Naive thymus-derived CD8-positive, alpha-beta T cell (primary cell): ENCODE data around the gene C1orf52. TPM values are rescaled to one million over a fixed set of nuclear protein-coding genes. Genes with fewer than 3 reads are reported as not detected.

ENCODE experiments used
- ATAC-seq, 2 donors: fragments of 150-1000 bp; cut with Tn5 transposase in 1 of 2; sonication (Bioruptor Pico), chemical (Tn5 transposase) in 1 of 2; 1 replicate in 1 of 2; 2 replicates in 1 of 2; pipeline ENCODE4 v1.10.0; 2021; ENCODE audit warnings: mild to moderate bottlenecking in 2 of 2, moderate library complexity in 2 of 2
- POLR2A ChIA-PET: fragments of 350-600 bp; sonication (Branson Sonifier 250); formaldehyde crosslinking; loops from one replicate; lab custom pipeline; 2021; ENCODE audit warnings: antibody characterized with exemption; lab: Charles Lee
- DNase-seq, 10 donors: peaks; one replicate each; pipeline versions ENCODE4 v3.0.0 to v3.0.0-alpha.2; 2020 to 2022
- H3K27ac Mint-ChIP-seq, 10 donors: one replicate each; pipeline ENCODE4 v1.8.0; 2020 to 2022; ENCODE audit warnings: mild to moderate bottlenecking in 10 of 10, mixed read lengths in 10 of 10, moderate library complexity in 4 of 10, inconsistent platforms in 1 of 10
- H3K27me3 Mint-ChIP-seq, 5 donors: one replicate each; pipeline ENCODE4 v1.8.0; 2021 to 2022; ENCODE audit warnings: mixed read lengths in 5 of 5
- H3K36me3 Mint-ChIP-seq, 3 donors: one replicate each; pipeline ENCODE4 v1.8.0; 2020 to 2022; ENCODE audit warnings: mixed read lengths in 3 of 3, mild to moderate bottlenecking in 2 of 3, inconsistent platforms in 1 of 3
- H3K4me1 Mint-ChIP-seq, 4 donors: one replicate each; pipeline ENCODE4 v1.8.0; 2021 to 2022; ENCODE audit warnings: mixed read lengths in 4 of 4
- H3K4me3 Mint-ChIP-seq, 10 donors: one replicate each; pipeline ENCODE4 v1.8.0; 2020 to 2022; ENCODE audit warnings: mild to moderate bottlenecking in 10 of 10, mixed read lengths in 10 of 10, moderate library complexity in 6 of 10, inconsistent platforms in 1 of 10
- H3K9me3 Mint-ChIP-seq, 9 donors: one replicate each; pipeline ENCODE4 v1.8.0; 2020 to 2022; ENCODE audit warnings: mixed read lengths in 9 of 9, mild to moderate bottlenecking in 3 of 9, inconsistent platforms in 1 of 9, moderate library complexity in 1 of 9
- polyA plus RNA-seq, 3 donors: library from polyadenylated mRNA; unstranded; fragments of 300-500 nt; fragmentation: Illumina TruSeq; gene quantifications; one replicate each; pipeline ENCODE4 v1.2.3, GENCODE V29; 2021
- total RNA-seq, 8 experiments: library from RNA in 2 of 8; stranded (reverse) in 2 of 8; gene quantifications; one replicate each; pipeline ENCODE4 v1.2.3 and lab custom pipeline; 2021 to 2026

The C1orf52 gene
- total and polyA plus RNA-seq, 5 experiments from 2014 or later: 15.3 to 52.5 (median 28.7) TPM

DNA sequence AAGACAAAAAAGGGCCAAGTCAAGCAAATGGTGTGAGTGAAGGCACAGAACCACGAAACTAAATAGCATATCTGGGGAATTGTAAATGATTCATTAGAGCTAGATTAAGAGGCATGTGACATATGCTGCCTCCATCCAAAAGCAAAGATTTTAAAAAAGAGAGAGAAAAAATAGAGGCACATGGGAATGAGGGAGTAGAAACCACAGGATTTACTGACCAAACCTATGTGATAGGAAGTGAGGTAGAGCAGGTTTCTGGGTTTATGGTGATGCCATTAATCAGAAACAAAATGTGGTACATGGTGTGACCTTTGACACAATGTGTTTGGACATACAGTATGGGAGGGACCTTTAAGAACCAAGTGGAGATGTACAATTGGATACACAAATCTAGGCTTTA lies 13.6 kb downstream of the C1orf52 start:
- no peak for DNase-seq
- H3K4me1 Mint-ChIP-seq: peaks cover 4 to 12% (median 9%) of the 10 kb centered on the region in 4 donors
- POLR2A ChIA-PET: no interaction called here
- no peak overlapping the region for H3K27ac Mint-ChIP-seq
- H3K27me3 Mint-ChIP-seq: no peaks in the 10 kb centered on the region
- peaks cover 0 to 5% (median 0%) of the 10 kb centered on the region in 9 donors for H3K9me3 Mint-ChIP-seq
- H3K4me3 Mint-ChIP-seq: no peak overlapping the region
- peaks cover 5 to 7% (median 6%) of the 10 kb centered on the region in 3 donors for H3K36me3 Mint-ChIP-seq
- no peak for ATAC-seq

GRCh38 chr1:85245456-85245855 lies 14.0 kb downstream of the C1orf52 start:
- H3K4me3 Mint-ChIP-seq: no peak overlapping the region
- H3K27ac Mint-ChIP-seq: no peak overlapping the region
- H3K4me1 Mint-ChIP-seq: peaks cover 8 to 15% (median 11%) of the 10 kb centered on the region in 4 donors
- peaks cover 2 to 9% (median 2%) of the 10 kb centered on the region in 3 donors for H3K36me3 Mint-ChIP-seq
- DNase-seq (no peak), ATAC-seq (no peak)
- H3K27me3 Mint-ChIP-seq: no peaks in the 10 kb centered on the region
- POLR2A ChIA-PET: no interaction called here
- peaks cover 0 to 5% (median 0%) of the 10 kb centered on the region in 9 donors for H3K9me3 Mint-ChIP-seq

DNA sequence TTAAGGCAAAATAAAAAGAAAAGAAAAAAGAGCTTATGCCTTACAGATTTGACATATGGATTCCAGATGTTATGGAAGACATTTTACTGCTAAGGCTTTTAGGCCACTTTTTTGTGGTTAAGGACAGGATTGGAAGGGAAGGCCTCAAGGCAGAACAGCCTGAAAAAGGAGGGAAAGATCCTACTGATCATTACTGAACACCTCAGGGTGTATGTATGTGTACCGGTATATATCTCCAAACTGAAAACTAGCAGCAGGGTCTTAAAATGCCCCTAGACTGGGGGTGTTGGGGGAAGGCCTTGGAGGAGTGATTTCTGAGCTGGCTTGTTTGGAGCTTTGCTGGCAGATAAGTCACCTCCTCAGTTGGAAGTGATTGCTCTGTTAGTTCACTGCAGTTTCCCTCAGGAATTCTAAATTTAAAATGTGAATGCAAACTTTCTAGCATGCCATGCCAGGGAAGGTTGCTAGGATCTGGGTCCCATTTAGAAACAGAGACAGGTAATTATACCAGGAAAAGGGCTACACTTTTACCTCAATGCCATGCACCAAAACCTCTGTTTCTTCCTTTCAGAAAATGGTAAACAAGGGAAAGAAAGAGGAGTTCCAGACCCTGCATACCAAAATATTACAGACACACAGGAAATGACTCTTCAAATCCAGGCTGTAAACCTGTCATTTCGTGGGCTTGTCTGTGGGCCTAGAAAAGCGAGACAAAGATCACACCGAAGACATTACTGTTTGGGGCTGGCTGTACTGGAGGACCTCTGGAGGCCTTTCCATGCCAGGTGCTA lies 15.0 kb downstream of the C1orf52 start:
- DNase-seq (no peak), ATAC-seq (no peak)
- H3K9me3 Mint-ChIP-seq: peaks cover 0 to 3% (median 0%) of the 10 kb centered on the region in 9 donors
- peak overlapping the region in 2 of 10 donors; percentile 11 to 20 for H3K27ac Mint-ChIP-seq
- H3K4me3 Mint-ChIP-seq: no peak overlapping the region
- peaks cover 0 to 8% (median 0%) of the 10 kb centered on the region in 3 donors for H3K36me3 Mint-ChIP-seq
- peaks cover 7 to 19% (median 12%) of the 10 kb centered on the region in 4 donors for H3K4me1 Mint-ChIP-seq
- no peaks in the 10 kb centered on the region for H3K27me3 Mint-ChIP-seq
- POLR2A ChIA-PET: no interaction called here

- POLR2A ChIA-PET: interaction anchor here (0.6 kb wide), 1 partner anchor 1029 kb away, joined by 5 read pairs; no protein-coding TSS in a partner anchor
Observed at GRCh38 chr1:85243372-85243771, 16.1 kb downstream of the C1orf52 start.

GRCh38 chr1:85240643-85241042 lies 18.8 kb downstream of the C1orf52 start:
- Mint-ChIP-seq H3K36me3 (peaks cover 0 to 7% (median 0%) of the 10 kb centered on the region in 3 donors), H3K27me3 (peaks cover 0 to 8% (median 4%) of the 10 kb centered on the region in 5 donors), H3K4me1 (peaks cover 6 to 19% (median 11%) of the 10 kb centered on the region in 4 donors), H3K4me3 (peak overlapping the region in 4 of 10 donors; percentile 5 to 51 (median 12)), H3K27ac (peak overlapping the region in 9 of 10 donors; percentile 3 to 89 (median 61)), H3K9me3 (peaks cover 0 to 1% (median 0%) of the 10 kb centered on the region in 9 donors)
- POLR2A ChIA-PET: interaction anchor here (0.7 to 1.5 kb wide), 5 partner anchors 19 to 296 kb away, joined by 3 to 4 read pairs (median 3); partner anchors contain the start of genes BCL10 and C1orf52
- ATAC-seq: no peak
- DNase-seq: peak in 1 of 10 donors; percentile 7

More at GRCh38 chr1:85243372-85243771, 16.1 kb downstream of the C1orf52 start:
- Mint-ChIP-seq H3K4me1 (peaks cover 6 to 19% (median 11%) of the 10 kb centered on the region in 4 donors), H3K4me3 (no peak overlapping the region), H3K9me3 (peaks cover 0 to 1% (median 0%) of the 10 kb centered on the region in 9 donors), H3K36me3 (peaks cover 0 to 7% (median 0%) of the 10 kb centered on the region in 3 donors), H3K27ac (no peak overlapping the region), H3K27me3 (peaks cover 0 to 2% (median 0%) of the 10 kb centered on the region in 5 donors)
- ATAC-seq (no peak), DNase-seq (no peak)

GRCh38 chr1:85240174-85240601 lies 19.3 kb downstream of the C1orf52 start:
- ATAC-seq (peak; percentile 63 to 73), DNase-seq (peak in 2 of 10 donors; percentile 11 to 23)
- H3K36me3 Mint-ChIP-seq: peaks cover 0 to 7% (median 0%) of the 10 kb centered on the region in 3 donors
- peaks cover 6 to 19% (median 11%) of the 10 kb centered on the region in 4 donors for H3K4me1 Mint-ChIP-seq
- H3K9me3 Mint-ChIP-seq: peaks cover 0 to 1% (median 0%) of the 10 kb centered on the region in 9 donors
- peak overlapping the region in 2 of 10 donors; percentile 5 for H3K4me3 Mint-ChIP-seq
- POLR2A ChIA-PET: interaction anchor here (0.7 to 1.5 kb wide), 6 partner anchors 15 to 295 kb away, joined by 3 to 4 read pairs (median 3); partner anchors contain the start of genes BCL10 and C1orf52
- H3K27me3 Mint-ChIP-seq: peaks cover 0 to 8% (median 5%) of the 10 kb centered on the region in 5 donors
- H3K27ac Mint-ChIP-seq: peak overlapping the region in 5 of 10 donors; percentile 61 to 89 (median 84)

- peaks cover 6 to 13% (median 11%) of the 10 kb centered on the region in 4 donors for H3K4me1 Mint-ChIP-seq
- H3K27me3 Mint-ChIP-seq: peaks cover 0 to 8% (median 6%) of the 10 kb centered on the region in 5 donors
- H3K9me3 Mint-ChIP-seq: peaks cover 0 to 1% (median 0%) of the 10 kb centered on the region in 9 donors
- DNase-seq (no peak), ATAC-seq (no peak)
- POLR2A ChIA-PET: no interaction called here
- H3K4me3 Mint-ChIP-seq: no peak overlapping the region
- peaks cover 0 to 7% (median 0%) of the 10 kb centered on the region in 3 donors for H3K36me3 Mint-ChIP-seq
- no peak overlapping the region for H3K27ac Mint-ChIP-seq
Observed at GRCh38 chr1:85237613-85238012, 21.8 kb downstream of the C1orf52 start.

GRCh38 chr1:85230305-85230977 lies 29.0 kb downstream of the C1orf52 start:
- no peak overlapping the region for H3K4me3 Mint-ChIP-seq
- DNase-seq (peak in 2 of 10 donors; percentile 19), ATAC-seq (peak; percentile 66 to 67)
- H3K27me3 Mint-ChIP-seq: peaks cover 0 to 6% (median 0%) of the 10 kb centered on the region in 5 donors
- no peak overlapping the region for H3K27ac Mint-ChIP-seq
- POLR2A ChIA-PET: interaction anchor here (0.6 kb wide), 1 partner anchor 25 kb away, joined by 5 read pairs; no protein-coding TSS in a partner anchor
- no peaks in the 10 kb centered on the region for H3K9me3 Mint-ChIP-seq
- H3K36me3 Mint-ChIP-seq: no peaks in the 10 kb centered on the region
- H3K4me1 Mint-ChIP-seq: peaks cover 0 to 5% (median 3%) of the 10 kb centered on the region in 4 donors

- H3K27ac Mint-ChIP-seq: peak overlapping the region in 1 of 10 donors; percentile 27
- DNase-seq (no peak), ATAC-seq (no peak)
- POLR2A ChIA-PET: no interaction called here
- H3K9me3 Mint-ChIP-seq: no peaks in the 10 kb centered on the region
- peaks cover 0 to 5% (median 3%) of the 10 kb centered on the region in 4 donors for H3K4me1 Mint-ChIP-seq
- no peak overlapping the region for H3K4me3 Mint-ChIP-seq
- peaks cover 0 to 3% (median 0%) of the 10 kb centered on the region in 5 donors for H3K27me3 Mint-ChIP-seq
- H3K36me3 Mint-ChIP-seq: no peaks in the 10 kb centered on the region
Observed at GRCh38 chr1:85229574-85230097, 29.8 kb downstream of the C1orf52 start.

DNA sequence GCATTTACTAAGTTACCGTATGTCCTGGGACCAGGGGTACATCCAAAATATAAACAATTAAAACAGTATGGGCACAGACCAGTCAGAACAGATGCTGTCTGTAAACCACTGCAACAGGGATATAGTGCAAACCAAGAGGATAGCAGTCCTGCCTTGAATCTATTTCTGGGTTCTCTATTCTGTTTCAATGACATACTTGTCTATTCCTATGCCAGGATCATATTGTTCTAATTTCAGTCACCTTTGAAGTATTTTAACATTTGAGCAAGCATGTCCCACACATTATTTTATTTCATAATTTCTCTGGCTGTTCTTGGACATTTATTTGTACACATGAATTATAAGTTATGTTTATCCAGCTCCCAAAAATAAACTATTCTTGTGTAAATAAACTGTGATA lies 30.5 kb downstream of the C1orf52 start:
- Mint-ChIP-seq H3K4me3 (no peak overlapping the region), H3K9me3 (no peaks in the 10 kb centered on the region), H3K36me3 (no peaks in the 10 kb centered on the region), H3K27ac (peak overlapping the region in 1 of 10 donors; percentile 55), H3K27me3 (peaks cover 0 to 3% (median 0%) of the 10 kb centered on the region in 5 donors), H3K4me1 (peaks cover 0 to 5% (median 3%) of the 10 kb centered on the region in 4 donors)
- ATAC-seq (no peak), DNase-seq (no peak)
- POLR2A ChIA-PET: interaction anchor here (0.6 to 1.2 kb wide), 2 partner anchors 27 to 280 kb away, joined by 3 to 4 read pairs; no protein-coding TSS in a partner anchor

- no peak for ATAC-seq
- no peaks in the 10 kb centered on the region for H3K9me3 Mint-ChIP-seq
- H3K27ac Mint-ChIP-seq: no peak overlapping the region
- H3K4me1 Mint-ChIP-seq: peaks cover 0 to 5% (median 3%) of the 10 kb centered on the region in 4 donors
- H3K36me3 Mint-ChIP-seq: no peaks in the 10 kb centered on the region
- DNase-seq: no peak
- POLR2A ChIA-PET: no interaction called here
- no peak overlapping the region for H3K4me3 Mint-ChIP-seq
- H3K27me3 Mint-ChIP-seq: peaks cover 0 to 3% (median 0%) of the 10 kb centered on the region in 5 donors
Observed at GRCh38 chr1:85225624-85226380, 33.7 kb downstream of the C1orf52 start.
